ENCODE measurements around the gene PRDM16. TPM values are rescaled to one million over a fixed set of nuclear protein-coding genes. Genes with fewer than 3 reads are reported as not detected.

PRDM16 gene
- polyA plus RNA-seq, 2 of the 4 experiments (the other 2 are of a cell fraction) = 0.03 to 0.35 TPM

GRCh38 chr1:3109355-3109754, 40.4 kb downstream of the PRDM16 start:
- no peak overlapping the region for H3K4me2 ChIP-seq
- no peak for FAIRE-seq
- H3K4me3 ChIP-seq = no peak overlapping the region
- H3K9me3 ChIP-seq = no peaks in the 10 kb centered on the region
- ATAC-seq = no peak
- ChIA-PET POLR2A (no interaction called here), CTCF (interaction anchor here (2.5 kb wide), 1 partner anchor 15 kb away, joined by 10 read pairs; no protein-coding TSS in a partner anchor)
- TF ChIP-seq CTCF (IDR thresholded peaks at IDR 0.05) (no peak), EP300 (IDR thresholded peaks at IDR 0.05) (no peak), JUNB (IDR thresholded peaks at IDR 0.05) (no peak)
- 23% methylated on average over 11 of the region's 12 CpGs for WGBS (ENCODE audit: missing lambda C conversion rate)
- no peak overlapping the region for H3K27ac ChIP-seq
- no peak for DNase-seq (ENCODE audit: low read depth in 1 of 2, low spot score in 1 of 2)
- H3K4me1 ChIP-seq = no peaks in the 10 kb centered on the region

GRCh38 chr1:3111348-3112021, 42.5 kb downstream of the PRDM16 start:
- CTCF ChIA-PET = interaction anchor here (0.9 kb wide), 1 partner anchor 10 kb away, joined by 3 read pairs; no protein-coding TSS in a partner anchor

GRCh38 chr1:3112526-3112925, 43.5 kb downstream of the PRDM16 start:
- WGBS (ENCODE audit: missing lambda C conversion rate) = 58% methylated on average over 7 of the region's 17 CpGs
- H3K4me3 ChIP-seq = no peak overlapping the region
- no peaks in the 10 kb centered on the region for H3K4me1 ChIP-seq
- FAIRE-seq = no peak
- H3K4me2 ChIP-seq = no peak overlapping the region
- ChIA-PET POLR2A (no interaction called here), CTCF (no interaction called here)
- H3K9me3 ChIP-seq = no peaks in the 10 kb centered on the region
- ATAC-seq = no peak
- TF ChIP-seq BHLHE40 (IDR thresholded peaks at IDR 0.05; ENCODE audit: low read depth, low read length) (no peak), PBX3 (IDR thresholded peaks at IDR 0.05) (no peak), MAFK (IDR thresholded peaks at IDR 0.05; ENCODE audit: partially characterized antibody) (no peak), FOSL2 (IDR thresholded peaks at IDR 0.05) (no peak), FOSL2 (CRISPR knock-in tag; IDR thresholded peaks at IDR 0.05) (no peak), ZC3H11A (IDR thresholded peaks at IDR 0.05) (no peak), SMC3 (IDR thresholded peaks at IDR 0.05) (no peak), EHF (CRISPR knock-in tag; IDR thresholded peaks at IDR 0.05) (no peak), ELK1 (IDR thresholded peaks at IDR 0.05; ENCODE audit: low read depth, low read length) (no peak), HDAC2 (IDR thresholded peaks at IDR 0.05) (no peak), EP300 (IDR thresholded peaks at IDR 0.05) (no peak), CBX8 (IDR thresholded peaks at IDR 0.05) (no peak), RFX5 (IDR thresholded peaks at IDR 0.05) (no peak), ATOH8 (CRISPR knock-in tag; IDR thresholded peaks at IDR 0.05; ENCODE audit: low read depth) (no peak), GATA3 (IDR thresholded peaks at IDR 0.05; ENCODE audit: borderline replicate concordance) (no peak), POLR2AphosphoS2 (conservative IDR thresholded peaks at IDR 0.05; ENCODE audit: low read length) (no peak), CTCF (IDR thresholded peaks at IDR 0.05) (no peak), RAD21 (conservative IDR thresholded peaks at IDR 0.05 in 1 of 2, IDR thresholded peaks at IDR 0.05 in 1 of 2) (no peak), E2F6 (IDR thresholded peaks at IDR 0.05; ENCODE audit: borderline replicate concordance, low read depth) (no peak), RNF2 (IDR thresholded peaks at IDR 0.05; ENCODE audit: borderline replicate concordance, low read depth) (no peak)
- no peak for DNase-seq (ENCODE audit: low read depth in 1 of 2, low spot score in 1 of 2)
- no peak overlapping the region for H3K27ac ChIP-seq

More at GRCh38 chr1:3111348-3112021, 42.5 kb downstream of the PRDM16 start:
- Histone ChIP-seq H3K4me2 (no peak overlapping the region), H3K27ac (no peak overlapping the region), H3K4me1 (no peaks in the 10 kb centered on the region), H3K9me3 (no peaks in the 10 kb centered on the region), H3K4me3 (no peak overlapping the region)
- DNase-seq (ENCODE audit: low read depth in 1 of 2, low spot score in 1 of 2) (no peak), FAIRE-seq (no peak), ATAC-seq (no peak)
- WGBS (ENCODE audit: missing lambda C conversion rate) = 73% methylated on average over 32 of the region's 36 CpGs
- TF ChIP-seq CHD4 (IDR thresholded peaks at IDR 0.05; ENCODE audit: borderline replicate concordance) (no peak), GATA3 (IDR thresholded peaks at IDR 0.05; ENCODE audit: borderline replicate concordance) (no peak), E2F6 (IDR thresholded peaks at IDR 0.05; ENCODE audit: borderline replicate concordance, low read depth) (no peak), ZC3H11A (IDR thresholded peaks at IDR 0.05) (no peak), POLR2AphosphoS2 (conservative IDR thresholded peaks at IDR 0.05; ENCODE audit: low read length) (no peak)
- POLR2A ChIA-PET = no interaction called here

Measured in A549 (cell line).